Activated CD4-positive, alpha-beta T cell treated with anti-CD3 and anti-CD28 coated beads for 4 hours (primary cell): ENCODE measurements around the gene CHST10.

Experiments
- DNase-seq, 2 donors: peaks; one replicate each; pipeline ENCODE4 v3.0.0-alpha.2; 2020

CHST10 gene

DNA sequence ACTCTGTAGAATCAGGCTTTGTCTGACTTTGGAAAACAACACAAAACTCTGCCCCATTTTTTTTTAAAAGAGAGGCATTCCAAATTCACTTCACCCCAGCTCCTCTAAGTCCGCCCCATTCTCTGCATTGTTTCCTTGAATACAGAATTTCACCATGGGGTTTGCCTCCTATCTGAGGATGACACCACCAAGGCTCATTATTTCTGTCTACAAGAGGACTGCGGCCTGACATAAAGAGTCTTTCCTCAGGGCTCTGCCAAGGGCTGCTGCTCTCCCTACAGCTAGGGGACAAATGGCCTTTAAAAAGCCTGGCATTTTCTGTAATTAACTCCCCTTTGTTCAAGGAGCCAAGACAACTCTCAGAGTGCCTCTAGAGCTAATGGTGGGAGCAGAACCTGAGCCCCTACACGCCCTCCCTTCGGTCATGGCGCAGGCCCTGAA is 4.6 kb downstream of the CHST10 start:
- DNase-seq = no peak

DNA sequence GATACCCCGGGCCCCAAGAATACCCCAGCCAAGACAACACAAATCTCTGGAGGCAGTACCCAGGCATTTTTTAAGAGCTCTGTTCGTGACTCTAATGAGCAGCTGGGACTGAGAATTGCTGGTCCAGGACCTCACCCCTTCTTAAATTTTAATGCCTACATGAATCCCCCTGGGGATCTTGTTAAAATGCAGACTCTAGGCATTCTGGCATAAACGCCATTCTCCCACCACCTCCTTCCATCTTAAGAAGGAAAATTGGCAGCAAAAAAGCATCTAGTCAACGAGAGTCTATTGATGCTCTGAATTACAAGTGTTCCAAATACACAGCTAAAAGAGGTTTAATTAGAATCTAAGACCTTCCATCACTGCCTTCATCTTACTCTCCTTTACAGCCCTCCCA is 5.0 kb downstream of the CHST10 start:
- no peak for DNase-seq

DNA sequence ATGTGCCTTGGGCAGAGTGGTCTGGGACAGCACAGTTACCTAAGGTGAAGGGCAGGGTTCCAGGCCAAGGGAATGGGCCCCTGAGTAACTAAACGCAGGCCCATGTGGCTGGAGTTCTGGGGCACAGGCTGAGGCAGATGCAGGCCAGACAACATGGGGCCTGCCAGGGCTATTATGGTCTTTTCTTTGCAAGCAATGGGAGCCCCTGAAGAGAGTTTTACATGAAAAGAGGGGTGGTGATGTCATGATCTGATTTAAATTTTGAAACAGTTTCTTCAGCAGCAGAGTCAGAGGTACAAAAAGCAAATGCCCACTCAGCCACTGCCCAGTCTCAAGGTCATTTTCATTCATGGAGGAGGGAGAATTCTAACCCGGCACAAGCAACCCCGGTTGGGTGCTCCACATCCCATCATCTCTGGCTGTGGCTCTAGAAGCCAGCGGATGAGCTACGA is 5.6 kb downstream of the CHST10 start:
- DNase-seq = no peak

DNA sequence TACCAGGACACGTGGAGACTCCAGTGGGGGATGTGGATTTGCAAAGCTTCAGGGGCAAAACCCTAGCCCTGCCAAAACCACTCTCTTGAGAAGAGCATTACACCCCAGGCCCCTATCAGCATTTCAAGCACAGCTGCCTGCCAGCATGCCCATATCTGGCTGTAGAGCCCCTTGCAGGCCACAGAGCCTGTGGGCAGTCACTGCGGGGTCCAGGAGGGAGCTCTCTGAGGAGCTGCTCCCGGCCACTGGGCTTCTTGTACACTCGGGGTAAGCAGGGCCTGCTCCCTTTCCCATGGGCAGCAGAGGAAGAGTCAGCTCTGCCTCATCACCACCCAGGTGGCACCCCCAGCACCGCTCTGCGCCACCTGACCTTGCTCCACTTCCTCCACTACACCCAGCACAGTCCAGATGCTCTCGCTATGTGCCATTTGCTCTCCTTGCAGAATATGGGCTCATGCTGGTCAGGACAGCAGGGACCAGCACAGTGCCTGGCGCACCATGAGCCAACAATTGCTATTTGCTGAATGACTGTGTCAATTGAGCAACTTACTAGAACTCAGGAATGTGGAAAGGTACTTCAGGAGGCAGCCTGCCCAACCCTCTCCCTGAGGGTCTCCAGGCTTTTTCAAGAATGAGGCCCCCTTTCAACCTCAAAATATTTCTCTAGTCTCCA is 7.4 kb downstream of the CHST10 start:
- DNase-seq = no peak

DNA sequence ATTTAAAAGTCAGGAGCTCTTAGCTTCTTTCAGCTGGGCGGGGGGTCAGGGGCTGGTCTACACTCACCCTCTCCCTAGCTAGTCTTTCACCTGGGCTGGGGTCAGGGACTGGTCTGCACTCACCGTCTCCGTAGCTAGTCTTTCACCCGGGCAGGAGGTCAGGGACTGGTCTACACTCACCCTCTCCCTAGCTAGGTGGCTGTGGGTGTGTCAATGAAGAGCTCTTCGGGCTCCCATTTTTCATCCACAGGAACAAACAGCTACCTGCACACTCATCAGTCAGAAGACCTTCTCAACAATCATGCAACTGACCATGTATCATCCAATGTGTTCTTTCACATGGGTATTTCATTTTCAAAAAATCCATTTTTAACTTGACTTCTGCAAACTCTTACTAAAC is 8.0 kb downstream of the CHST10 start:
- no peak for DNase-seq

DNA sequence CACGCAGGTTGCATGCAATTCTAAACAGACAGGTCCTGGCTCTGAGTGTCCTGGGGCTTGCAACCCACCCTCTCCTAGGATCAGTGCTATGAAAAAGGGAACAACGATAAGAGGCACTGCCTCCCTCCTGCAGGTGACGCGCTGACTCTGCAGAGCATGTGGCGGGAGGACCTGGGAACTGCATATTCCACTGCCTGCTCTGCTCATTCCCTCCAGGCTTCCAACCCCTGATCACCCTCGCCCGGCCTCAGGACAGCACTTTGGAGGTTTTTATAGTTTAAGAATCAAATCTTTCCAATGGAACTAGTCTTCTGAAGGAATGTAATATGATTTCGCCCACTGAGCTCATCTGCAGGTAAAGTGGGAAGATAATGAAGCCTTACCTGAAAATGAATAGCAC is 8.5 kb downstream of the CHST10 start:
- no peak for DNase-seq

DNA sequence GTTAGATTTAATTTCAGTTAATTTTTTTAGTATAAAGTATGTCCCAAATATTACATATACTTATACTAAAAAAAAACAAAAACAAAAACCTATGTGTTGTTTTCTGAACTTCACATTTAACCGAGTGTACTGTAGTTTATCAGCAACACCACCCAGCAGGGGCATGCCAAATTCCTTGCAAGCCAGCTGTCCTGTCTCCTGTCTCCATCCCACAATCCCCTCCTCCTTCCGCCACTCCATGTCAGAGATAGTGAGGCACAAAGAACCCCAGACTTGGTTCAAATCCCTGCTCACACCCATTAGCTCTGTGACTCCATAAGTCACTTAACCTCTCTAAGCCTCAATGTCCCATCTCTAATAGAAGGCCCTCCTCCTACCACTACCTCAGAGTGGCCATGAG is 9.4 kb downstream of the CHST10 start:
- DNase-seq = no peak

DNA sequence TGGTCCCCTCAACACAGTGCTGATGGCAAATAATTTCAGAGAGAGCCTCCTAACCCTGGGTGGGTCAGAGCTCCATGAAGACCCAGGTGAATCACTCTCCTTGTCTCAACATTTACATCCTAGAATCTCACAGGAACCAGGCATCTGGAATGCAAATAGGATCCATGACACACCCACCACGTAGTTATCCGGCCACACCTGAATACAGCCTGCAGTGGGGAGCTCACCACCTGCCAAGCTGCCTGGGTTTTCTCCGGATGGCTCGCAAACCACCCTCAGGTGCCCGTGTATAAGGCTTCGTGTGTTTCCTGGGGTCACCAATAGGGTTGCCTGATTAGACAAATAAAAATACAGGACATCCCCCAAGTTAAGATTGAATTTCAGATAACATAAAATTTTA is 9.9 kb downstream of the CHST10 start:
- DNase-seq = no peak

DNA sequence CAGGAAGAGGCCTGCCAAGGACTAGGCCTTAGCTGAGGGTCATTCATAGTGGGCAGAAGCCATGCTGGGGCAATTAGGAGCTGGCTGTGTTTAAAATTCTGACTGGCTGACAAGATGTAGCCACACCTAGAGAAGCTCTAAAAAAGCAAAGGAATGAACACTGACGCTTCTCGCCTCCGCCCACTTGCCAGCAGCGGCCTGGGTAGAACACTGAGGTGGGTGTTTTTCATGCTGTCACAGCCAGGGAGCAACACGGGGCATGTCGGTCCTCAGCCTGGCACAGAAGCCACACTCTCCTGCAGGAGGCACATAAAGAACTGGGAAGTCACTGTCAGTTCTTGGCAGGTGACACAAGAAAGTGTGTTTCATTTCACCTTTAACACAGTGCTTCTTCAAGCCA is 10.4 kb downstream of the CHST10 start:
- no peak for DNase-seq

DNA sequence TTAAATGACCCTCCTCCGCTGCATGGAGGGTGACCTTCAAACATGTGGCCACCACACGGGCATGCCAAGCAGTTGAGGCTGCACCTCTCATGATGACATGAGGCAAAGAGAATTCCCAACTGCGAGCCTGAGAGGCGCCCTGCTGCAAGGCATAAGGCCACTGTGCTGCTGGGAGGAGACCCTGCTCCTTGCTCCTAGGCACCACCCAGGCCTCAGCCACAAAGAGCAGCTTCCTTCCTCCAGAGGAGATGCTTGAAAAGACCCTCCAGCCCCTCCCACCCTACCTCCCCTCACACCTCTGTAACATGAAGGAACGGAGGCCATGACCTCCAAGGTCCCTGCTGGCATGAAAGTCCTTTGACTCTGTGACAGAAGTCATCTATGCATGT is 11.4 kb downstream of the CHST10 start:
- no peak for DNase-seq

DNA sequence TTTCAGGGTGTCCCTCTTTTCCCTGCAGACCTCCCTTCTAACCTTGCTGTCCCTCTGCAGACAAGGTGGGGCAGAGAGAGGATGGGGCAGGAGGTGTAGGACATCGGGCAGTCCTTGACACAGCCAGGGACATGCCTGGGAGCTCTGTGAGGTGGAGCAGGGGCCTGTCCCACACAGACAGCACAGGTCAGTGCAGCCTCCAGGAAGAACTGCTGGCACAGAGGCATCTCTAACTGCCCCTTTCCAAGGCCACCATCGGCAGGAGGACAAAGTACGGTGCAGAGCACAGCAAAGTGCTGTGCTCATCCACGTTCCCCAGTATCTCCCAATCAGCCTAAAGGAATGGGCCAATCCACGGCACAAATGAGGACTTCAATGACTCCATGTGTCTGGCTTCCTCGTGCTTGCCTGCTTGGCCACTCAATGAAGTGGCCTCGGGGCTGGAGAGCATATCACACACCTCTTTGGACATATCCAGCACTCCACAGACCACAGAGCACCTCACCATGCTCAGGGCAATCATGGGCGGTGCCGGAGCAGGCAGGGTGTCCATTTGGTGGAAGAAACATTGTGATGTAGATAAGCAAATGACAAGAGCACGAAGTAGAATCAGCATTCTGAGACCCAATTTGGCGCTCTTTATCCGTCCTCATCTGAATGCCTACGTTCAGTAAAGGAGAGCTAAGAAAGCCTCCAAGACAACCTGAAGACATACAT is 11.9 kb downstream of the CHST10 start:
- no peak for DNase-seq

DNA sequence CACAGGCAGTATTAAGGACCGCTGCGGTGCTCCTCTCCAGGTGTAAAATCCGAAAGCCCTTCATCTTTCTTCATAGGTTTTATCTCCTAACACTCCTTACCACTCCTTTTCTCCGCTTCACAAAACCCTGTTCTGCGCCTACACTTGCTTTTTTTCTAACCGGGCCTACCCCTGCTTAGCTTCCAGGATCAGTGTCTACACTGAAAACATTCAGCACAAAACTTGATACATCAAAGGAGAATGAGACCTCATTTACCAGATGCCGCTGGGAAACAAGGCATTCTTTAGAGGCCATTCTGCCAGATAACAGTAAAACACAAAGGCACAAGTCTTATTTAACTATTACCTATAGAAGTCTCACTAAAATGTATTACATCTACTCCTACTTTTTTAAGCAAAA is 13.1 kb downstream of the CHST10 start:
- DNase-seq = no peak

DNA sequence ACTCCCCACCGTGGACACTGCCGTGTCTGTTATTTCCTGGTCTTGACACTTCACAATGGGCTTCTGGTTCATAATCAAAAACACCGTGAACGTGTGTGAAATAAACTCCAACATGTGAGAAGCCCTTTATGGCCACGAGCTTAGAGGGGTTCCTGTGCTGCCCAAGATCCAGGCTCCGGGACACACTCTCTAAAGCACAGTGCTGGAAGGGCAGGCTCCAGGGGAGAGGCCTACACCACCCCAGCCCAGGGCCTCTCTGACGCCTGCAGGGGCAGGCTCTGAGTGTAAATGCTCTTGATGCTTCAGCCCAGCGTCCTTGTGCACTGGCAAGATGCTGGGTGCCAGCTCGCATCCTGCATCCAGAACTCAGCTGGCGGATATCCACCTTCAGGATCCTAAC is 13.7 kb downstream of the CHST10 start:
- no peak for DNase-seq

DNA sequence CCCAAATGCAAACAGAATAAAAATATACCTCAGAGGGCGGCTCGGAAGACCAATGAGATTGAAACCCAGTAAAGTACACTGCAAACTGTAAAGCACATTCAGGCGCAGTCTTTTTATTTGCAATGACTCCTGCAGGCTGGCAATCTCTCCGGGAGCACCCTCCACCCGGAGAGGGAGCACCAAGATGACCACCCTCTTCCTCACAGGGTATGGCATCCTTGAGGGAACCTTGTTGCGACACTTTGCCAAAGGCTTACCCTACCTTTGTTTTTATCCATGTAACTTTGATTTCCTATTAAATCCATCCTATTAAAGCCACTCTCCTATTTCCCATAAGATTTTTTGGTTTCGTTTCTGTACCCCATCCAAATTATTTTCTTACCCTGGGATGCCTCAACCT is 16.2 kb downstream of the CHST10 start:
- no peak for DNase-seq

DNA sequence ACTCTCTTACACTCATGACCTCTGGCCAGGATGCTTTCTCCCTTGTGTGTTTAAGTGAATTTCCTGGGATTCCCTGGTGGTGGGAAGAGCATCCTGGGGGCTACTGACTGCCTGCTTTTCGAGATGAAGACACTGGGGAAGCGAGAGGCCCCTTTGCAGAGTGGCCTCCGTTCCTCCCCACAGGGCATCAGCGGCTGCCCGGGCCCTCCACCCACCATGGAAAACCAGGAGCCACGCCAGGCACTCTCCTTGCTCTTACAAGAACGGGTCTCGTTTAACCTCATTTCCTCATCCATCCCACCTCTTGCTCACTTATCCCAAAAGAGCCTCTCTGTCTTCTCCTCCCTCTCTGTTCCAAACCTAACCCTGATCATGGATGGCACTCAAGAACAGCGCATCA is 17.8 kb downstream of the CHST10 start:
- DNase-seq = no peak

DNA sequence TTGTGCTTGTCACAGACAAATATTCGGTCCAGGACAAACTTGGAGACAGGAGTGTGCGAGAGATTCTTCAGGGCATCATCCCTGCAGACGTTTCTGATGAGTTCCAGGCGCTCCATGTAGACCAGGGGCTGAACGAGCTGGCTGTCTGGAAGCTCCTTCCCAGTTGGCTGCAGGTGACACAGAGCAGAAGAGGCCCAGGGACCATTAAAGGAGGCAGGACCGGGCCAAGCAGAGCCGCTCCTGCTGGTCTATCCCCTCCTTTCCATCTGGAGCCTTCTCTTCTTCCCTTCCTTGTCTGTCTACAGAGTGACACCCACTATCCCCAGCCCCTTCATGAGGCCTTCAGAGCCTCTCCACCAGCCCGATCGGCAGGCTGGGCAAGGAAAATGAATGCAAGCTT is 19.5 kb downstream of the CHST10 start:
- DNase-seq = no peak

DNA sequence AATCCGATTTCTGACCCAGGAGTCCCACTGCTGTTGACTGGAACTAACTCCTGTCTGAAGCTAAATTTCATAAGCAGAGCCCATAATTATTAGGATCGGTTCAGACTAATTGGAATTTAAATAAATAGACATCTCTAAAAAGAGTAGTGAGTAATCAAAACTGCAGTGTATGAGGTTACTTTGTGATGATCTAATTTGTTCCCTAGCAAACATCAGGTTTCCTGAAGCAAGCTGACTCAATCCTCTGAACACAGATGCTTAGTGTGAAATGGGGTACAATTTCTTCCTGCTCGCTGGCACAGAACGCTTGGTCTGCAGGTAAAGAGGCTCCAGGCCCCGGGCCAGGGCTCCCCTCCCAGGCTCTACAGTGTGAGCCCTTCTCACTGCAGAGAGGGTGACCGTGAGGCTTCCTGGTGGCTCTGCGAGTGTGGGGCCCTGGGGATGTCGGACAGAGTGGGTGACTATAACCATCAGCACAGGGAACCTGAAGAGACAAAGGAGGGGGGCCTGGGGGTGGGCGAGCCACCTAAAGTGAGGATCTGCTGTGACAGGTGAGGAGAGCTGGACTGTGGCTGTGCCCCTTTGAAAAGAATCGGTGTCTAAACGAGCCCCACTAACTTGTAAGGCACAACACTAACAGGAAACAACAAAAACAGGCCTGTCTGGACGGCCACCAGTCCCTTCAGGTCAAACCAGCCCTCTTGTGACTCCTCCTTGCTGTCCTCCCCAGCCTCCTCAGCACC is 20.2 kb downstream of the CHST10 start:
- DNase-seq = no peak

DNA sequence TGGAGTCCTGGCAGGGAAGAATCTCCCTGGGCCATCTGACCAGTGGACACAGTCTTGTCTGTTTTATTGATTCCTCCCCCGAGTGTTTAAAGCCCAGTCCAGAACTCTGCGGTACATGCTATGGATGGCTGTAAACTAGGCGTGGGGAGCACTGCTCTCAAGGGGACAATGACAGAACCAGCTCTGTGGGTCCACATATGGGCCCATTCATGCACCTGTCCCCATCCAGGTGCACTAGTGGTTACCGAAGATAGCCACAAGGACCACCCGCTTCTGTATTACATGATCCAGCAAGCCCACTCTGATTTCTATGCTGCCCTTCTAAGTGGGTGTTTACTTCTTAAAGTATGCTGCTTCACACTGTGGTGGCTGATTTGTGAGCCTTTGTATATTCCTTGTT is 21.0 kb downstream of the CHST10 start:
- DNase-seq = no peak

DNA sequence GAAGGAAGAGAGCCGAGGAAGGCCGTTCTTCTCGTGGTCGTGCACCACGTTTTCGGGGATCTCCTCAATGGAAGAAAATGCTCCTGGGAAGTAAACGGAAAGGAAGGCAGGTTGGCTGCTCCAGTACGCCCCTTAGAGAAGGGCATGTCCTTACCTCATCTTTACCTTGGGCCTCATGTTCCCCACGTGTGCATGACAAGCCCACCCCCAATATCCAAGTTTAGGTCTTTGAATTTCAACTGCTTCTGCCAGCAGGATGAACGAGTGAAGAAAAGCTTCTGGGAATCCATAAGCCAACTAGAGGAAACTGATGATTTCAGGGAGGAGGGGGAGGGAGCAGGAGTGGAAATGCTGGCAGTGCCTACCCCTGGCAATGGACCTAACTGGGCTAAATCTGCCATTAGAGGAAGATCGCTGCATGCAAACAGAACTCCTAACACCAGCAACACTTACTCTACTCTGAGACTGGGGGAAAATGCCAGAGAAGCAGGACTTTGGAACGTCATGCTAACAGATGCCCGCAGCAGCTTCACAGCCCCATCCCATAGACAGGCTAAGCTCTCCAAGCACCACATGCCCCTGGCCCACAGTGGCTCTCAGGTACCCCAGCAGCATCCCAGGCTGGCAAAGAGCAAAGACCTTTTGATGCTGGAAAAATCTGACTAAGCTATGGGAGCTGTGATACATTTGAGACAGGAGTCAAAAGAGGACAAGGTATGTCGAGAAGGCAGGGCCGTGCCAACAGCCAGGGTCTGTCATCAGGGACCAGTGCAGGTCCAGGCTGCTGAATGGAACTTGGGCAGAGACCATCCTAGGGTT is 21.7 kb downstream of the CHST10 start:
- no peak for DNase-seq

DNA sequence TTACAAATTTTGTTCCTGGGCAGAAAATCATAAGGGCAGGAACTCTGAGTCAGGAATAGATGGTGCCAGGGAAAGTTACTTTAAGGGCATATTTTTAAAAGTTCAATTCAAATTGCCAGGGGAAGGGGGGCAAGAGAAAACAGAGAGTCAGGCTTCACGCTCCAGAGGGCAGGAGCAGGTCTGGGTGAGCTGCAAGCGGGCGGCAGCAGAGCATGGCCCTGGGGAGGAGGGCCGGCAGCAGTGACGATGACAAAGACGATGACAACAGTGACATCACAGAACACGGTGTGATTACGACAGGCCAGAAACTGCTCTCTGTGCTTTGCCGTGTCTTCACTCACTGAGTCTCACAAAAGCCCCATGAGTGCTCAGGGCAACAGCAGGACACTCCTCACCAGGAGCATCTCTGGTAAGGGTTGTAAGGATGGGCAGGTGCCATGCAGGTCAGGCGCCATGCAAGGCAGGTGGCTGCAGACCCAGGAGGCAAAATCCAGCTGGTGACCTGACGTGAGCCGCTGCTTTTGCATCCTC is 23.3 kb downstream of the CHST10 start:
- no peak for DNase-seq

DNA sequence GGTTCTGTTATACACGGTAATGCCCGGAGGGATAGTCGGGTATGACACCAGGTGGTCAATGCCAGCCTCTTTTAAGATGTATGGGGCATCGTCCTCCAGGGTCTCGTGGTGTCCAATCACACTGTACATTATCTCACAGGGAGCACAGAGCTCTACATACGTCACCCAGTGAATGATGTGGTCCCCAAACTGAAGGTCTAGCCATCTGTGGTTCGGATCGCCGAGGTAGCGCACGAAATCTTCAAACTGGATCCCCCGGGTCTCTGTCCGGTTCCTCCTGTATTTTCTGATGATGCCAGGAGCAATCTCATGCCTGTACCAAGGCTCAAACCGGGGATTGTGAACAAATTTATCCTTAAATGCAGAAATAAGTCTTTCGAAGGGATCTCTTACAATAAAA is 24.1 kb downstream of the CHST10 start:
- DNase-seq = no peak

DNA sequence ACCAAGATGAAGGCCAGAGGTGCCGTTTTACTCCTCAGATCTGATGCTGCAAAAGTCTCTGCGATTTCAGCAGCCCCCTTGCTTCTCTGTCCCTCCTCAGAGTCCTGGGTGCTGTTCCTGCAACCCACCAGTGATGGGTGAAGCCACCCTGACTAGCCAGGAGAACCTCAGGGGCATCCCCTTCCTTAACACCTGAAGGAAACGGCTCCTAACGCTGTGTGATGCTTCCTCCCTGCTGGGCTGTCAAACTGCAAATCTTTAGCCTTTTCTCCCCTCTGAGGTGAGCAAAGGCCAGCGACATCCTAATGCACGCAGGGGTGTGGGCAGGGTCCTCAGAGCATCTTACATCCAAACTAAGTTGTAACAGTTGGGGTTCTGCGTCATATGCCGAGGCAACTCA is 24.8 kb downstream of the CHST10 start:
- no peak for DNase-seq
